ENCODE data around the gene APOA4. TPM values are rescaled to one million over a fixed set of nuclear protein-coding genes. Genes with fewer than 3 reads are reported as not detected.
A peak's percentile ranks its signal among the peaks of the same experiment; 100 is the strongest.

Gene APOA4
- total and polyA plus RNA-seq, 2 of the 13 experiments (the other 11 are each of a cell fraction or from before 2014, with no cell fraction given): 3.8 to 7.2 TPM

DNA sequence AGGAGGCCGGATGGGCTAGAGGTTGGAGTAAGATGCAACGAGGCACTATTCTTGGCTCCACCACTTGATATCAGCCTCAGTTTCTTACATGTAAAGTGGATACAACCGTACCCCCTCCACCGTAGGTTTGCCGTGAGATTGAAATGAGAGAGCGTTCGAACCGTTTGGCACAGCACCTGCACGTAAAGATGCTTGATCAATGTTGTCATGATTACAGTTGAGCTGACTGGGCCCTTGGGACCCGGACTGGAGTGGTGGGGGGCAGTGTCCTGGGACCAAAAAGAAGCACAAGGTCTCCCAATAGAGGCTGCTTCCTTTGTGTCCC, 10.3 kb upstream of the APOA4 start (continued):
- TF ChIP-seq, protein P1, sequence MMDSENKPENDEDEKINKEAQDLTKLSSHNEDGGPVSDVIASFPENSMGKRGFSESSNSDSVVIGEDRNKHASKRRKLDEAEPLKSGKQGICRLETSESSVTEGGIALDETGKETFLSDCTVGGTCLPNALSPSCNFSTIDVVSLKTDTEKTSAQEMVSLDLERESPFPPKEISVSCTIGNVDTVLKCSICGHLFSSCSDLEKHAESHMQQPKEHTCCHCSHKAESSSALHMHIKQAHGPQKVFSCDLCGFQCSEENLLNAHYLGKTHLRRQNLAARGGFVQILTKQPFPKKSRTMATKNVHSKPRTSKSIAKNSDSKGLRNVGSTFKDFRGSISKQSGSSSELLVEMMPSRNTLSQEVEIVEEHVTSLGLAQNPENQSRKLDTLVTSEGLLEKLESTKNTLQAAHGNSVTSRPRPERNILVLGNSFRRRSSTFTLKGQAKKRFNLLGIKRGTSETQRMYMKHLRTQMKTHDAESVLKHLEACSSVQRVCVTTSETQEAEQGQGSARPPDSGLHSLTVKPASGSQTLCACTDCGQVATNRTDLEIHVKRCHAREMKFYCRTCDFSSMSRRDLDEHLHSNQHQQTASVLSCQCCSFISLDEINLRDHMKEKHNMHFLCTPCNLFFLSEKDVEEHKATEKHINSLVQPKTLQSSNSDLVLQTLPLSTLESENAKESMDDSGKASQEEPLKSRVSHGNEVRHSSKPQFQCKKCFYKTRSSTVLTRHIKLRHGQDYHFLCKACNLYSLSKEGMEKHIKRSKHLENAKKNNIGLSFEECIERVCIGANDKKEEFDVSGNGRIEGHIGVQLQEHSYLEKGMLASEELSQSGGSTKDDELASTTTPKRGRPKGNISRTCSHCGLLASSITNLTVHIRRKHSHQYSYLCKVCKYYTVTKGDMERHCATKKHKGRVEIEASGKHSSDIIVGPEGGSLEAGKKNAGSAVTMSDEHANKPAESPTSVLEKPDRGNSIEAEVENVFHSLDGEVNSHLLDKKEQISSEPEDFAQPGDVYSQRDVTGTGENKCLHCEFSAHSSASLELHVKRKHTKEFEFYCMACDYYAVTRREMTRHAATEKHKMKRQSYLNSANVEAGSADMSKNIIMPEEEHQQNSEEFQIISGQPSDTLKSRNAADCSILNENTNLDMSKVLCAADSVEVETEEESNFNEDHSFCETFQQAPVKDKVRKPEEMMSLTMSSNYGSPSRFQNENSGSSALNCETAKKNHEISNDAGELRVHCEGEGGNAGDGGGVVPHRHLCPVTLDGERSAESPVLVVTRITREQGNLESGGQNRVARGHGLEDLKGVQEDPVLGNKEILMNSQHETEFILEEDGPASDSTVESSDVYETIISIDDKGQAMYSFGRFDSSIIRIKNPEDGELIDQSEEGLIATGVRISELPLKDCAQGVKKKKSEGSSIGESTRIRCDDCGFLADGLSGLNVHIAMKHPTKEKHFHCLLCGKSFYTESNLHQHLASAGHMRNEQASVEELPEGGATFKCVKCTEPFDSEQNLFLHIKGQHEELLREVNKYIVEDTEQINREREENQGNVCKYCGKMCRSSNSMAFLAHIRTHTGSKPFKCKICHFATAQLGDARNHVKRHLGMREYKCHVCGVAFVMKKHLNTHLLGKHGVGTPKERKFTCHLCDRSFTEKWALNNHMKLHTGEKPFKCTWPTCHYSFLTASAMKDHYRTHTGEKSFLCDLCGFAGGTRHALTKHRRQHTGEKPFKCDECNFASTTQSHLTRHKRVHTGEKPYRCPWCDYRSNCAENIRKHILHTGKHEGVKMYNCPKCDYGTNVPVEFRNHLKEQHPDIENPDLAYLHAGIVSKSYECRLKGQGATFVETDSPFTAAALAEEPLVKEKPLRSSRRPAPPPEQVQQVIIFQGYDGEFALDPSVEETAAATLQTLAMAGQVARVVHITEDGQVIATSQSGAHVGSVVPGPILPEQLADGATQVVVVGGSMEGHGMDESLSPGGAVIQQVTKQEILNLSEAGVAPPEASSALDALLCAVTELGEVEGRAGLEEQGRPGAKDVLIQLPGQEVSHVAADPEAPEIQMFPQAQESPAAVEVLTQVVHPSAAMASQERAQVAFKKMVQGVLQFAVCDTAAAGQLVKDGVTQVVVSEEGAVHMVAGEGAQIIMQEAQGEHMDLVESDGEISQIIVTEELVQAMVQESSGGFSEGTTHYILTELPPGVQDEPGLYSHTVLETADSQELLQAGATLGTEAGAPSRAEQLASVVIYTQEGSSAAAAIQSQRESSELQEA (CRISPR knock-in tag; IDR thresholded peaks at IDR 0.05; ENCODE audit: not compliant biosample characterization): no peak
- TF ChIP-seq ZBTB20 (CRISPR knock-in tag; IDR thresholded peaks at IDR 0.05; ENCODE audit: borderline replicate concordance, low read depth) (0 out of 2 replicates have a peak, but pooled peaks have one; percentile 23), ISL2 (CRISPR knock-in tag; IDR thresholded peaks at IDR 0.05) (no peak), AGO1 (IDR thresholded peaks at IDR 0.05; ENCODE audit: low read depth, low read length, poor library complexity, severe bottlenecking) (no peak), TEAD2 (CRISPR knock-in tag; IDR thresholded peaks at IDR 0.05) (no peak)

All from HepG2 (cell line).